Neural cell (in vitro differentiated cells): ENCODE data around the gene MLC1. TPM values are rescaled to one million over a fixed set of nuclear protein-coding genes. Genes with fewer than 3 reads are reported as not detected.

Experiments
- H2AFZ ChIP-seq: fragments of 200-600, 300-800 bp; sonication (generic), shearing (Covaris generic); 2 replicates; pipeline ENCODE4 v1.6.0; 2014; ENCODE audit warnings: low read depth, mild to moderate bottlenecking, antibody characterized with exemption, low read length, moderate library complexity
- H3F3A ChIP-seq: fragments of 200-600 bp; shearing (Covaris generic); 2 replicates; pipeline ENCODE4 v1.6.1; 2016; ENCODE audit warnings: mild to moderate bottlenecking, moderate library complexity, mixed read lengths, antibody characterized with exemption, low read length; ENCODE audit not compliant: insufficient read depth, poor library complexity, severe bottlenecking
- H3K27ac ChIP-seq: fragments of 200-600, 300-800 bp; sonication (generic), shearing (Covaris generic); 2 replicates; pipeline ENCODE4 v1.5.1; 2014; ENCODE audit warnings: mild to moderate bottlenecking, low read length, moderate library complexity
- H3K27me3 ChIP-seq: fragments of 300-800, 200-600 bp; sonication (generic), shearing (Covaris generic); 2 replicates; pipeline ENCODE4 v1.6.0; 2014; ENCODE audit warnings: mild to moderate bottlenecking, low read depth, low read length, moderate library complexity; ENCODE audit not compliant: insufficient read depth
- H3K36me3 ChIP-seq: fragments of 300-800, 200-600 bp; sonication (generic), shearing (Covaris generic); 2 replicates; pipeline ENCODE4 v1.5.1; 2014; ENCODE audit warnings: mild to moderate bottlenecking, antibody characterized with exemption, low read length, moderate library complexity; ENCODE audit not compliant: insufficient read depth
- H3K4me2 ChIP-seq: fragments of 300-800, 200-600 bp; sonication (generic), shearing (Covaris generic); 2 replicates; pipeline ENCODE4 v1.6.0; 2014; ENCODE audit warnings: mild to moderate bottlenecking, low read length
- H3K4me3 ChIP-seq: fragments of 300-800, 200-600 bp; sonication (generic), shearing (Covaris generic); 2 replicates; pipeline ENCODE4 v1.5.1; 2014; ENCODE audit warnings: mild to moderate bottlenecking, low read length, moderate library complexity
- H3K79me2 ChIP-seq: fragments of 200-600 bp; shearing (Covaris generic); replicated peaks from 2 replicates; pipeline ENCODE4 v1.6.0; 2014; ENCODE audit warnings: mild to moderate bottlenecking, low read length, moderate library complexity; ENCODE audit not compliant: insufficient read depth
- H3K9ac ChIP-seq: fragments of 300-800, 200-600 bp; sonication (generic), shearing (Covaris generic); 2 replicates; pipeline ENCODE4 v1.6.1; 2016; ENCODE audit warnings: mild to moderate bottlenecking, low read length, mixed read lengths
- H3K9me2 ChIP-seq: fragments of 200-600 bp; shearing (Covaris generic); 2 replicates; pipeline ENCODE4 v1.6.1; 2016; ENCODE audit warnings: mild to moderate bottlenecking, low read length, mixed read lengths; ENCODE audit not compliant: insufficient read depth
- H3K9me3 ChIP-seq: fragments of 200-600, 300-800 bp; sonication (generic), shearing (Covaris generic); 2 replicates; pipeline ENCODE4 v1.6.1; 2016; ENCODE audit warnings: mild to moderate bottlenecking, mixed run types, low read length, moderate library complexity, mixed read lengths
- H4K20me1 ChIP-seq: fragments of 200-600 bp; shearing (Covaris generic); 2 replicates; pipeline ENCODE4 v1.6.1; 2016; ENCODE audit warnings: mild to moderate bottlenecking, mixed run types; ENCODE audit not compliant: insufficient read depth
- CTCF ChIP-seq: fragments of 450-650 bp; IDR thresholded peaks from 2 replicates; pipeline ENCODE4 v1.5.1; 2014; ENCODE audit warnings: antibody characterized with exemption, mild to moderate bottlenecking, moderate library complexity; ENCODE audit not compliant: poor library complexity, severe bottlenecking
- EP300 ChIP-seq: fragments of 450-650 bp; conservative IDR thresholded peaks from 2 replicates; pipeline ENCODE4 v1.6.1; 2014; ENCODE audit warnings: antibody characterized with exemption, mild to moderate bottlenecking, moderate library complexity; ENCODE audit not compliant: poor library complexity, severe bottlenecking
- EZH2 ChIP-seq: fragments of 200-600, 300-800 bp; shearing (Covaris generic), sonication (generic); IDR thresholded peaks from 2 replicates; pipeline ENCODE4 v1.6.1; 2014; ENCODE audit warnings: antibody characterized with exemption, low read length, borderline replicate concordance, mild to moderate bottlenecking; ENCODE audit not compliant: insufficient read depth, poor library complexity, severe bottlenecking
- MXI1 ChIP-seq: fragments of 450-650 bp; conservative IDR thresholded peaks from 2 replicates; pipeline ENCODE4 v1.6.1; 2014; ENCODE audit warnings: antibody characterized with exemption, mild to moderate bottlenecking; ENCODE audit not compliant: poor library complexity, severe bottlenecking
- POLR2AphosphoS5 ChIP-seq: IDR thresholded peaks from 2 replicates; pipeline ENCODE4 v1.6.1; 2012
- RAD21 ChIP-seq: fragments of 450-650 bp; conservative IDR thresholded peaks from 2 replicates; pipeline ENCODE4 v1.6.1; 2014; ENCODE audit warnings: antibody characterized with exemption, mild to moderate bottlenecking, moderate library complexity
- SMC3 ChIP-seq: fragments of 450-650 bp; conservative IDR thresholded peaks from 2 replicates; pipeline ENCODE4 v1.6.1; 2014; ENCODE audit warnings: antibody characterized with exemption, mild to moderate bottlenecking, moderate library complexity; ENCODE audit not compliant: poor library complexity
- TAF1 ChIP-seq: IDR thresholded peaks from 2 replicates; pipeline ENCODE4 v1.6.1; 2012; ENCODE audit warnings: low read depth
- polyA plus RNA-seq: library from polyadenylated mRNA; depleted of rRNA; stranded (reverse); fragments of >200 nt; gene quantifications from 2 replicates; pipeline ENCODE4 v1.2.3, GENCODE V29; 2014
- TF ChIP-seq, protein P1 (sequence below): IDR thresholded peaks from 2 replicates; pipeline ENCODE4 v1.6.1; 2012; ENCODE audit warnings: borderline replicate concordance

MLC1 gene
- polyA plus RNA-seq, 1 donor from 2014 or later, result not detected

- no peak overlapping the region for H3K27ac ChIP-seq
- no peaks in the 10 kb centered on the region for H3K79me2 ChIP-seq
- H3K4me3 ChIP-seq, result no peak overlapping the region
- no peaks in the 10 kb centered on the region for H3K36me3 ChIP-seq
- H4K20me1 ChIP-seq, result no peaks in the 10 kb centered on the region
- no peaks in the 10 kb centered on the region for H3K9me3 ChIP-seq
- no peak overlapping the region for H3K4me2 ChIP-seq
- no peaks in the 10 kb centered on the region for H3K9me2 ChIP-seq
- no peaks in the 10 kb centered on the region for H3F3A ChIP-seq
- no peak overlapping the region for H2AFZ ChIP-seq
- no peak for TF ChIP-seq TAF1
- no peak for TF ChIP-seq SMC3
- TF ChIP-seq CTCF, result no peak
- TF ChIP-seq, protein P1, sequence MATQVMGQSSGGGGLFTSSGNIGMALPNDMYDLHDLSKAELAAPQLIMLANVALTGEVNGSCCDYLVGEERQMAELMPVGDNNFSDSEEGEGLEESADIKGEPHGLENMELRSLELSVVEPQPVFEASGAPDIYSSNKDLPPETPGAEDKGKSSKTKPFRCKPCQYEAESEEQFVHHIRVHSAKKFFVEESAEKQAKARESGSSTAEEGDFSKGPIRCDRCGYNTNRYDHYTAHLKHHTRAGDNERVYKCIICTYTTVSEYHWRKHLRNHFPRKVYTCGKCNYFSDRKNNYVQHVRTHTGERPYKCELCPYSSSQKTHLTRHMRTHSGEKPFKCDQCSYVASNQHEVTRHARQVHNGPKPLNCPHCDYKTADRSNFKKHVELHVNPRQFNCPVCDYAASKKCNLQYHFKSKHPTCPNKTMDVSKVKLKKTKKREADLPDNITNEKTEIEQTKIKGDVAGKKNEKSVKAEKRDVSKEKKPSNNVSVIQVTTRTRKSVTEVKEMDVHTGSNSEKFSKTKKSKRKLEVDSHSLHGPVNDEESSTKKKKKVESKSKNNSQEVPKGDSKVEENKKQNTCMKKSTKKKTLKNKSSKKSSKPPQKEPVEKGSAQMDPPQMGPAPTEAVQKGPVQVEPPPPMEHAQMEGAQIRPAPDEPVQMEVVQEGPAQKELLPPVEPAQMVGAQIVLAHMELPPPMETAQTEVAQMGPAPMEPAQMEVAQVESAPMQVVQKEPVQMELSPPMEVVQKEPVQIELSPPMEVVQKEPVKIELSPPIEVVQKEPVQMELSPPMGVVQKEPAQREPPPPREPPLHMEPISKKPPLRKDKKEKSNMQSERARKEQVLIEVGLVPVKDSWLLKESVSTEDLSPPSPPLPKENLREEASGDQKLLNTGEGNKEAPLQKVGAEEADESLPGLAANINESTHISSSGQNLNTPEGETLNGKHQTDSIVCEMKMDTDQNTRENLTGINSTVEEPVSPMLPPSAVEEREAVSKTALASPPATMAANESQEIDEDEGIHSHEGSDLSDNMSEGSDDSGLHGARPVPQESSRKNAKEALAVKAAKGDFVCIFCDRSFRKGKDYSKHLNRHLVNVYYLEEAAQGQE, result no peak
- no peak for TF ChIP-seq RAD21
- no peak for TF ChIP-seq POLR2AphosphoS5
- no peak for TF ChIP-seq EZH2
- no peak for TF ChIP-seq MXI1
- no peak for TF ChIP-seq EP300
- H3K9ac ChIP-seq, result no peak overlapping the region
- no peaks in the 10 kb centered on the region for H3K27me3 ChIP-seq
These were observed 25.8 kb upstream of the MLC1 start for GRCh38 chr22:50111056-50111455.

DNA sequence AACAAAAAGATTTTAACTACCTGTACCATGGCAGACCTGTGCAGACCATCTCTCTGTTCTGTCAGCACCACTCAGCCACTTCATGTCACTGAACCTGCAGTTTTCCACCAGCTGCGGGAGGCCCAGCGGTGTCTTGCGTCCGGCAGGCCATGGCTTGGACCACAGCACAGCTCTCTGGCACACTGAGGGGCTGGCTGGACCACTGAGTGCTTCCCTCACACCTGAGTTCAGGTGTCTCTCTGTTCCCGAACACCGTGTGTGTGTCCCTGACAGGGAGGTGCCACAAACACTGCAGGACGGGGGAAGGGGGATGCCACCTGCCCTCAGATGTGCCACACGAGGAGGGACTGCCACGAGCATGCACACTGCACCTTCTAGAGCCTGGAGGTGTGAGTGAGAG, 22.3 kb upstream of the MLC1 start:
- no peak overlapping the region for H3K27ac ChIP-seq
- H3K9ac ChIP-seq, result no peak overlapping the region
- no peaks in the 10 kb centered on the region for H4K20me1 ChIP-seq
- no peaks in the 10 kb centered on the region for H3K9me2 ChIP-seq
- H2AFZ ChIP-seq, result no peak overlapping the region
- TF ChIP-seq RAD21 (no peak), TAF1 (no peak), SMC3 (no peak), POLR2AphosphoS5 (no peak), EZH2 (no peak), MXI1 (no peak), CTCF (no peak)
- TF ChIP-seq, protein P1, result no peak
- H3K27me3 ChIP-seq, result no peaks in the 10 kb centered on the region
- H3K4me2 ChIP-seq, result no peak overlapping the region
- no peaks in the 10 kb centered on the region for H3K79me2 ChIP-seq
- no peaks in the 10 kb centered on the region for H3K36me3 ChIP-seq
- no peaks in the 10 kb centered on the region for H3F3A ChIP-seq
- no peak overlapping the region for H3K4me3 ChIP-seq
- no peaks in the 10 kb centered on the region for H3K9me3 ChIP-seq
